ENCODE data around the gene EME1. TPM values are rescaled to one million over a fixed set of nuclear protein-coding genes. Genes with fewer than 3 reads are reported as not detected.

EME1 gene
- total and polyA plus RNA-seq, 2 of the 4 experiments (the other 2 are of a cell fraction) = 9.1 to 9.4 TPM

- ChIA-PET CTCF (no interaction called here), POLR2A (ENCODE audit: unreplicated experiment) (interaction anchor here (1.4 kb wide), 1 partner anchor 9 kb away, joined by 3 read pairs; no protein-coding TSS in a partner anchor)
- BruUV-seq (replicated peaks) = no TSS peak
- H3K27me3 ChIP-seq (ENCODE audit: control insufficient read depth, insufficient read depth, low read length) = no peaks in the 10 kb centered on the region
- H3K36me3 ChIP-seq (ENCODE audit: control insufficient read depth, insufficient read depth, low read length) = peaks cover 63% of the 10 kb centered on the region
- no peak overlapping the region for H3K18ac ChIP-seq (ENCODE audit: low read depth, low read length)
- no peak overlapping the region for H2AK5ac ChIP-seq (ENCODE audit: low read depth, low read length)
- no peak overlapping the region for H2AFZ ChIP-seq (replicated peaks; ENCODE audit: low read length, poor library complexity)
- no peak overlapping the region for H3K4ac ChIP-seq (ENCODE audit: low read depth, low read length)
- 100% methylated on average over 6 of the region's 6 CpGs; no CpG with 5 or more reads in 1 of the 2 experiments for WGBS, 2 experiments (ENCODE audit: extremely low coverage in 2 of 2, insufficient read length in 1 of 2)
- no peak overlapping the region for H2BK120ac ChIP-seq (ENCODE audit: low read depth, low read length)
- ATAC-seq (ENCODE audit: low read depth) (no peak), DNase-seq (no peak)
- H4K91ac ChIP-seq (ENCODE audit: insufficient read depth, low read depth, low read length) = no peak overlapping the region
- H3K9me1 ChIP-seq (ENCODE audit: insufficient read depth, low read length) = peaks cover 16% of the 10 kb centered on the region; the same call in 1 of the 2 replicates
- no peak overlapping the region for H2BK20ac ChIP-seq (ENCODE audit: low read depth, low read length)
- peaks cover 69% of the 10 kb centered on the region for H4K20me1 ChIP-seq (ENCODE audit: insufficient read depth, low read length)
- no peak overlapping the region for H4K5ac ChIP-seq (ENCODE audit: low read depth, low read length)
- no peak overlapping the region for H2BK15ac ChIP-seq (ENCODE audit: low read depth, low read length)
- H2BK5ac ChIP-seq (ENCODE audit: low read depth, low read length, poor library complexity, severe bottlenecking) = no peak overlapping the region
- peaks cover 4% of the 10 kb centered on the region for H3K4me1 ChIP-seq (ENCODE audit: control insufficient read depth, insufficient read depth, low read length)
- H3K9me3 ChIP-seq (ENCODE audit: control insufficient read depth, insufficient read depth, low read length) = no peaks in the 10 kb centered on the region
- H3K56ac ChIP-seq (ENCODE audit: extremely low read depth, insufficient read depth, low read length) = no peak overlapping the region
- no peak overlapping the region for H3K14ac ChIP-seq (replicated peaks; ENCODE audit: low read depth, low read length)
- TF ChIP-seq CHD1 (IDR thresholded peaks at IDR 0.05; ENCODE audit: low read depth, low read length) (no peak), MAFK (IDR thresholded peaks at IDR 0.05; ENCODE audit: low read depth, low read length) (no peak), POLR2A (IDR thresholded peaks at IDR 0.05; ENCODE audit: low read depth, low read length) (no peak), CTCF (conservative IDR thresholded peaks at IDR 0.05; ENCODE audit: low read depth, low read length) (no peak), MXI1 (IDR thresholded peaks at IDR 0.05; ENCODE audit: borderline replicate concordance, low read depth, low read length) (no peak), RAD21 (IDR thresholded peaks at IDR 0.05; ENCODE audit: low read length) (no peak)
- dilution Hi-C loops (cut with HindIII; ENCODE audit: low sequenced_read_pairs, unreplicated experiment) (no loop called here), in situ Hi-C loops (cut with MboI; ENCODE audit: low sequenced_read_pairs) (no loop called here), intact Hi-C loops (cut with micrococcal nuclease) (no loop called here)
- H4K8ac ChIP-seq (ENCODE audit: low read depth in 2 of 2, low read length in 2 of 2) = no peak overlapping the region
- H3K23ac ChIP-seq (ENCODE audit: low read depth, low read length) = no peak overlapping the region
- no peak overlapping the region for H3K4me3 ChIP-seq (ENCODE audit: insufficient read depth, low read depth, low read length)
- no peak overlapping the region for H3K4me2 ChIP-seq (ENCODE audit: low read depth, low read length)
- H3K27ac ChIP-seq (ENCODE audit: insufficient read depth, low read length) = no peak overlapping the region
- H2AK9ac ChIP-seq (replicated peaks; ENCODE audit: low read depth, low read length, poor library complexity) = no peak overlapping the region
- H3K9ac ChIP-seq (ENCODE audit: low read depth, low read length) = no peak overlapping the region
- H3K79me1 ChIP-seq (ENCODE audit: low read depth in 1 of 2, low read length in 2 of 2) = peaks cover 60 to 71% of the 10 kb centered on the region in 2 experiments
These were observed 19.6 kb downstream of the EME1 start for GRCh38 chr17:50392621-50393020.
